ENCODE data around the gene ANXA4. TPM values are rescaled to one million over a fixed set of nuclear protein-coding genes. Genes with fewer than 3 reads are reported as not detected.
A peak's percentile ranks its signal among the peaks of the same experiment; 100 is the strongest.

Gene ANXA4
- total RNA-seq, 2 donors from 2014 or later = 62.8 to 67.8 TPM

- TF ChIP-seq CTCF (IDR thresholded peaks at IDR 0.05) = peak; percentile 13
These were observed 21.5 kb upstream of the ANXA4 start for GRCh38 chr2:69720404-69720803.

GRCh38 chr2:69721022-69721421 lies 20.9 kb upstream of the ANXA4 start:
- Histone ChIP-seq H3K36me3 (no peaks in the 10 kb centered on the region), H3K4me1 (ENCODE audit: control insufficient read depth in 1 of 2, low read depth in 2 of 2) (peaks cover 7 to 18% of the 10 kb centered on the region in 2 donors), H3K9me3 (no peaks in the 10 kb centered on the region), H3K27ac (no peak overlapping the region), H3K4me3 (no peak overlapping the region), H3K27me3 (replicated peaks; ENCODE audit: insufficient read depth) (no peaks in the 10 kb centered on the region)
- no peak for TF ChIP-seq CTCF (IDR thresholded peaks at IDR 0.05)
- ATAC-seq (ENCODE audit: insufficient number of reproducible peaks, low FRiP score, low read depth) (no peak), DNase-seq (ENCODE audit: low spot score) (no peak)

More at GRCh38 chr2:69720404-69720803, 21.5 kb upstream of the ANXA4 start:
- peaks cover 7 to 18% of the 10 kb centered on the region in 2 donors for H3K4me1 ChIP-seq (ENCODE audit: control insufficient read depth in 1 of 2, low read depth in 2 of 2)
- DNase-seq (ENCODE audit: low spot score) = no peak
- H3K27me3 ChIP-seq (replicated peaks; ENCODE audit: insufficient read depth) = no peaks in the 10 kb centered on the region
- H3K4me3 ChIP-seq = no peak overlapping the region
- no peak for ATAC-seq (ENCODE audit: insufficient number of reproducible peaks, low FRiP score, low read depth)
- no peaks in the 10 kb centered on the region for H3K9me3 ChIP-seq
- H3K36me3 ChIP-seq = no peaks in the 10 kb centered on the region
- H3K27ac ChIP-seq = no peak overlapping the region

GRCh38 chr2:69723791-69724190 lies 18.1 kb upstream of the ANXA4 start:
- Histone ChIP-seq H3K27me3 (replicated peaks; ENCODE audit: insufficient read depth) (no peaks in the 10 kb centered on the region), H3K4me3 (no peak overlapping the region), H3K9me3 (no peaks in the 10 kb centered on the region), H3K36me3 (no peaks in the 10 kb centered on the region), H3K27ac (no peak overlapping the region), H3K4me1 (ENCODE audit: control insufficient read depth in 1 of 2, low read depth in 2 of 2) (no peaks in the 10 kb centered on the region)
- no peak for TF ChIP-seq CTCF (IDR thresholded peaks at IDR 0.05)
- DNase-seq (ENCODE audit: low spot score) (no peak), ATAC-seq (ENCODE audit: insufficient number of reproducible peaks, low FRiP score, low read depth) (no peak)

GRCh38 chr2:69724540-69725159 lies 17.3 kb upstream of the ANXA4 start:
- Histone ChIP-seq H3K27ac (no peak overlapping the region), H3K27me3 (replicated peaks; ENCODE audit: insufficient read depth) (no peaks in the 10 kb centered on the region), H3K4me1 (ENCODE audit: control insufficient read depth in 1 of 2, low read depth in 2 of 2) (no peaks in the 10 kb centered on the region), H3K36me3 (no peaks in the 10 kb centered on the region), H3K9me3 (no peaks in the 10 kb centered on the region), H3K4me3 (peak overlapping the region; percentile 64)
- TF ChIP-seq CTCF (IDR thresholded peaks at IDR 0.05) = peak; percentile 96
- DNase-seq (ENCODE audit: low spot score) = peak; percentile 51
- peak; percentile 74 for ATAC-seq (ENCODE audit: insufficient number of reproducible peaks, low FRiP score, low read depth)

- no peak for DNase-seq (ENCODE audit: low spot score)
- ATAC-seq (ENCODE audit: insufficient number of reproducible peaks, low FRiP score, low read depth) = no peak
- H3K27ac ChIP-seq = no peak overlapping the region
- TF ChIP-seq CTCF (IDR thresholded peaks at IDR 0.05) = no peak
- no peaks in the 10 kb centered on the region for H3K27me3 ChIP-seq (replicated peaks; ENCODE audit: insufficient read depth)
- H3K36me3 ChIP-seq = no peaks in the 10 kb centered on the region
- no peaks in the 10 kb centered on the region for H3K9me3 ChIP-seq
- no peak overlapping the region for H3K4me3 ChIP-seq
- no peaks in the 10 kb centered on the region for H3K4me1 ChIP-seq (ENCODE audit: control insufficient read depth in 1 of 2, low read depth in 2 of 2)
These were observed 16.1 kb upstream of the ANXA4 start for GRCh38 chr2:69725706-69726360.

Measured in thoracic aorta (tissue), 2 donors.